ENCODE results near the gene TH.

Gene TH

GRCh38 chr11:2171591-2172003 lies at the start of gene TH:
Gene TH (minus strand): TSS chr11:2171815. CDS start chr11:2171786, 29 bp downstream.
- DNase-seq (ENCODE audit: low read depth): no peak

DNA sequence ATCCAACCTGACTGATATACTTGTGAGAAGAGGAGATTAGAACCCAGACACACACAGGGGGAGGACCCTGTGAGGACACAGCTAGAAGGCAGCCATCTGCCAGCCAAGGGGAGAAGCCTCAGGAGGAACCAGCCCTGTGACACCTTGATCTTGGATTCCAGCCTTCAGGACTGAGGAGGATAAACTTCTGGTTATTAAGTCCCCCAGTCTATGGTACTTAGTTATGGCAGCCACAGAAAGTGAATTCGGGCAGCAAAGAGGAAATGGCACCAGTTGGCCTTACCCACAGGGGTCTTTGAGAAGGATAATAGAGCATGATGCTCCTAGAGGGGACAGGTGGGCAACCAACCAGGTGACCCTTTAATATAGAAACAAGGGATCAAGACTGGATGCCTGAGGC lies 49.4 kb upstream of the TH start:
- no peak for DNase-seq (ENCODE audit: low read depth)

DNA sequence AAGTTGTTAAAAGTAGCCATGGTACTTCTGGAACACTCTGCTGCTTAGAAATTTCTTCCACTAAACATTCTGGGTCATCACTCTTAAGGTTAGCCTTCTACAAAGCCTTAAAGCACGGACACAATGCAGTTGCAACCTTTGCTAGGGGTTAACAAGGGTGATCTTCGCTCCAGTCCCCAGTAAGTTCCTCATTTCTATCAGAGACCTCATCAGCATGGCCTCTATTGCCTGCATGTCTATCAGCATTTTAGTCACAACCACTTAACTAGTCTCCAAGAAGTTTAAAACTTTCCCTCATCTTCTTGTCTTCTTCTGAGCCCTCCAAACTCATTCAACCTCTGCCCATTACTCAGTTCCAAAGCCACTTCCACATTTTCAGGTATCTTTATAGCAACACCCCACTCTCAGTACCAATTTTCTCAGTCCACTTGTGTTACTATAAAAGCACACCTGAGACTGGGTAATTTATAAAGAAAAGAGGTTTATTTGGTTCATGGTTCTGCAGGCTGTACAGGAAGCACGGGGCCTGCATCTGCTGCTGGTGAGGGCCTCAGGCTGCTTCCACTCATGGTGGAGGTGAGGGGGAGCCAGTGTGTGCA lies 48.7 kb upstream of the TH start:
- DNase-seq (ENCODE audit: low read depth): no peak

- DNase-seq (ENCODE audit: low read depth): no peak
These were observed 47.9 kb upstream of the TH start for GRCh38 chr11:2219318-2220017.

- no peak for DNase-seq (ENCODE audit: low read depth)
These were observed 46.5 kb upstream of the TH start for GRCh38 chr11:2218031-2218633.

GRCh38 chr11:2217211-2218030 lies 45.8 kb upstream of the TH start:
- no peak for DNase-seq (ENCODE audit: low read depth)

- DNase-seq (ENCODE audit: low read depth): no peak
These were observed 44.9 kb upstream of the TH start for GRCh38 chr11:2216400-2217064.

DNA sequence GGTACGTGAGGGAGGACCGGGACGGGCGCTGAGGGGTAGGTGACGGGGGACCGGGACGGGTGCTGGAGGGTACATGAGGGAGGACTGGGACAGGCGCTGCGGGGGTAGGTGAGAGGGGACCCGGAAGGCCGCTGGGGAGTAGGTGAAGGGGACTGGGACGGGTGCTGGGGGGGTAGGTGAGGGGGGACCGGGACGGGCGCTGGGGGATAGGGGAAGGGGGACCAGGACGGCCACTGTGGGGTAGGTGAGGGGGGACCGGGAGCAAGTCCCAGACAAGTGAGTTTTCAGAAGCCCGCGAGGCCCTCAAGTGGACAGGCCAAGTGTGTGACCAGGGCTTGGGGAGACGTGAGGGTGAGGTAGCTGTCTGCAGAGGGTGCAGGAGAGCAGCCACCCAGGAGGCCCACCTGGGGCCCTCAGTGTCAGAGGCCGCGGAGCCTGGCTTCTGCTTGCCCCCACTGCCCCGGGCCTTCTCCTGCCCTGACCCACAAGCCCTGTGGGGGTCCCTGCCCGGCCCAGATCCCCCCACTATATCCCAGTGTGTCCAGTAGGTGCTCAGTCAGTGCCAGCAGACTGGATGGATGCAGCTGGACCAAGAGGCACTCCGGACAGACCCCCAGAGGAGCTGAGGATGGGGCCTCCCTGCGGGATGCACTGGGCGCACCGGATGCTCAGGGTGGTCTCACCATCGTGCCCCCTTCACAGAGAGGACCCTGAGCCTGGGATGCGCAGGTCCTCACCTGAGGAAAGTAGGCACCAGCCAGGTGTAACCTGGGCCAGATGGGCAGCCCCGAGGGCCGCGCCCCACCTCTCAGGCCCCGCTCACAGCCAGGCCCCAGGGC lies 44.2 kb upstream of the TH start:
- DNase-seq (ENCODE audit: low read depth): no peak

- no peak for DNase-seq (ENCODE audit: low read depth)
These were observed 43.6 kb upstream of the TH start for GRCh38 chr11:2215230-2215560.

- DNase-seq (ENCODE audit: low read depth): no peak
These were observed 43.1 kb upstream of the TH start for GRCh38 chr11:2214527-2215229.

GRCh38 chr11:2213890-2214526 lies 42.4 kb upstream of the TH start:
- no peak for DNase-seq (ENCODE audit: low read depth)

GRCh38 chr11:2213384-2213842 lies 41.8 kb upstream of the TH start:
- DNase-seq (ENCODE audit: low read depth): no peak

DNA sequence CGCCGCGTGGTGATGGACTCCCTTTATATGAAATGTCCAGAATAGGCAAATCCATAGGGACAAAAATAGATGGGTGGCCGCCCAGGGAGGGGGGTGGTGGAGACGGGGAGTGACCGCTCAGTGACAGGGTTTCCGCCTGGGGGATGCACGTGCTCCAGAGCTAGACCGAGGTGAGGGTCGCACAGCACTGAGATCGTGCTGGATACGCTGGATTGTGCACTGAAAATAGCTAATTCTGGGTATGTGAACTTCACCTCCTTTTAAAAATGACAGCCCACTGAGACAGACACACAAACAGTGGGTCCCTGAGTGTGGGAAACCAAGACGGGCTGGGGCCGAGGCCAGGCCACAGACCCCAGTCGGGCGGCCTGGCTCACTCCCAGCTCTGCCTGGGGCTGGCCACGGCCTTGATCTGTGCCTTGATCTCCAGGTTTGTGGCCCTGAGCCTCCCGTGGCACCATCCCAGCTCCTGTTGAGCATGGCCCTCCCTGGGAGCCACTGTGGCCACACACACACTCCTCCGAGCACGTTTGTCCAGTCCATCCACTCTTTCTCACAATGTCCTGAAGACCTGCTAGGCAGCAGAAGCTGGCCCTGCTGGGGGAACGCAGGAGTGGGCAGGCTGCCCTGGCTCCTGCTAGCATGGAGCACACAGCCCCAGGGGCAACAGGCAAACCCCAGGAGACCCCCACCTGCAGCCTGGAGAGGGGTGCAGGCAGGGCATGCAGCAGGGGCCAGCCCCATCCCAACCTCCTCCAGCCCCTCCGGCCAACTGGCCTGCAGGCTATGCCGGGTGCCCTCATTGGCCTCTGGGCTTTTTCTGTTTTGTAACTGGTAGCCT lies 41.0 kb upstream of the TH start:
- DNase-seq (ENCODE audit: low read depth): no peak

GRCh38 chr11:2211113-2211971 lies 39.7 kb upstream of the TH start:
- no peak for DNase-seq (ENCODE audit: low read depth)

- DNase-seq (ENCODE audit: low read depth): no peak
These were observed 38.9 kb upstream of the TH start for GRCh38 chr11:2210366-2211112.

DNA sequence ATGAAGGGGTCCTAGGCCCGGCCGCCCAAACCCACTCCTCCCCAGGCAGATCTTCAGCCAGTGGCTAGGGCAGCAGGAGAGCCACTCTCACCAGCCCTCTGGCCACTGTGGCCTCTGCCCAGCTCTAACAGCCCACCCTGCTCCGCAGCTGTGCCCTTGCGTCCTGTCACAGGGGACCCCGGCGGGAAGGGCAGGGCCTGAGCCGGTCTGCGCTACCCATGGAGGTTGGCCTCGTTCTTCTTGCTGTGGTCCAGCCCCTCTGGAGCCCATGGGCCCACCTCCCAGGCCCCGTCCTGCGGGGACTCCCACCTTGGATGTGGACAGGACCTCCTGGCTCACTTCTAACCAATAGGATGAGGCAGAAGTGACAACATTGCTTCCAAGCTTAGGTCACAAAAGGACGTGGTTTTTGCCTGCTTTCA lies 38.3 kb upstream of the TH start:
- no peak for DNase-seq (ENCODE audit: low read depth)

GRCh38 chr11:2209370-2209801 lies 37.8 kb upstream of the TH start:
- DNase-seq (ENCODE audit: low read depth): no peak

Measured in stimulated activated CD4-positive, alpha-beta T cell treated with anti-CD3 and anti-CD28 coated beads, Interleukin-2, amount 100 ng/mL, for 4 hours (primary cell).